ENCODE results near the gene DNAH9.

DNA sequence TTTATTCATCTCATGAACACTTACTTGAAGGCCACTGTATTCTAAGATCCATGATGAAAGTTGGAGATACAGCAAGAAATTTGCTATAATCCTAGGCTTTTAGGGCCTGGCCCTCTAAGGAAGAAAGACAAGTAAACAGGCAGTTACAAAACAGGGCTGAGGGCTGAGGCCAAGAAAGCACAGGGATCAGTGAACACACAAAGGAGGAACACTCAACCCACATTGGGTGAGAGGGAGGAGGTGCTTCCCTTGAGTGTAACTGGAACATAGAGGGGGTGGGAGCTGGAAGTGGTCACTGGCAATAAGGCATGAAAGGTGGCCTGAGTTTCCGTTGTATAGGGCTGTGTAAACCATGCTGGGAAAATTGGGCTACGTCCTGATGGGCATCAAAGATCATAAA lies 286.8 kb downstream of the DNAH9 start:
- TF ChIP-seq POLR2A (IDR thresholded peaks at IDR 0.05; ENCODE audit: low read depth, low read length) (no peak), POLR2AphosphoS5 (IDR thresholded peaks at IDR 0.05; ENCODE audit: low read depth, low read length) (no peak)
